Activated B cell treated with CpG ODN at 0.5 μM for 24 hours (primary cell): ENCODE data around the gene GBP4. TPM values are rescaled to one million over a fixed set of nuclear protein-coding genes. Genes with fewer than 3 reads are reported as not detected.
A peak's percentile ranks its signal among the peaks of the same experiment; 100 is the strongest.

Experiments used
- ATAC-seq: fragments of 200-7000 bp; cut with Tn5 transposase; one replicate; pipeline ENCODE4 v1.10.0; 2021; ENCODE audit warnings: low read depth, mild to moderate bottlenecking, moderate library complexity
- CTCF ChIA-PET: fragments of 350-600 bp; sonication (Branson Sonifier 250); formaldehyde crosslinking; loops from one replicate; lab custom pipeline; 2021; ENCODE audit warnings: antibody characterized with exemption; lab: Charles Lee
- POLR2A ChIA-PET: fragments of 350-600 bp; sonication (Branson Sonifier 250); formaldehyde crosslinking; loops from one replicate; lab custom pipeline; 2021; ENCODE audit warnings: antibody characterized with exemption; lab: Charles Lee
- DNase-seq: peaks from one replicate; pipeline ENCODE4 v3.0.0; 2022
- H3K27ac Mint-ChIP-seq: one replicate; pipeline ENCODE4 v1.8.0; 2020; ENCODE audit warnings: mixed read lengths
- H3K27me3 Mint-ChIP-seq: one replicate; pipeline ENCODE4 v1.8.0; 2021; ENCODE audit warnings: mixed read lengths
- H3K36me3 Mint-ChIP-seq: one replicate; pipeline ENCODE4 v1.8.0; 2021; ENCODE audit warnings: low read depth, mixed read lengths
- H3K4me1 Mint-ChIP-seq: one replicate; pipeline ENCODE4 v1.8.0; 2021; ENCODE audit warnings: mixed read lengths
- H3K4me3 Mint-ChIP-seq: one replicate; pipeline ENCODE4 v1.8.0; 2020; ENCODE audit warnings: mild to moderate bottlenecking, mixed read lengths
- H3K9me3 Mint-ChIP-seq: one replicate; pipeline ENCODE4 v1.8.0; 2020; ENCODE audit warnings: mixed read lengths
- CTCF ChIP-seq: fragments of 200-600 bp; IDR thresholded peaks from one replicate; pipeline ENCODE4 v1.8.0; 2022; ENCODE audit warnings: antibody characterized with exemption, mild to moderate bottlenecking
- intact Hi-C: fragments of 100-400 bp; cut with micrococcal nuclease; formaldehyde crosslinking; loops from one replicate; pipeline ENCODE4 v1.15.1; 2024
- total RNA-seq: library from RNA; stranded (reverse); gene quantifications from 2 replicates; pipeline ENCODE4 v1.2.3, GENCODE V29; 2022

GBP4 gene
- total RNA-seq, 1 donor from 2014 or later: 19.2 TPM

GRCh38 chr1:89213347-89213746 lies 14.6 kb upstream of the GBP4 start:
- no peaks in the 10 kb centered on the region for H3K27me3 Mint-ChIP-seq
- no peak overlapping the region for H3K4me3 Mint-ChIP-seq
- ATAC-seq (no peak), DNase-seq (no peak)
- no peaks in the 10 kb centered on the region for H3K36me3 Mint-ChIP-seq
- POLR2A ChIA-PET: interaction anchor here (1.0 kb wide), 1 partner anchor 14 kb away, joined by 3 read pairs; the partner anchor contains the start of gene GBP4
- no peak overlapping the region for H3K27ac Mint-ChIP-seq
- peaks cover 4% of the 10 kb centered on the region for H3K9me3 Mint-ChIP-seq
- no peaks in the 10 kb centered on the region for H3K4me1 Mint-ChIP-seq
- intact Hi-C loops: no loop called here
- no peak for TF ChIP-seq CTCF
- CTCF ChIA-PET: no interaction called here

- DNase-seq (no peak), ATAC-seq (no peak)
- peaks cover 3% of the 10 kb centered on the region for H3K4me1 Mint-ChIP-seq
- H3K36me3 Mint-ChIP-seq: peaks cover 2% of the 10 kb centered on the region
- peaks cover 7% of the 10 kb centered on the region for H3K9me3 Mint-ChIP-seq
- H3K27ac Mint-ChIP-seq: no peak overlapping the region
- no peak for TF ChIP-seq CTCF
- ChIA-PET POLR2A (interaction anchor here (0.7 kb wide), 1 partner anchor 146 kb away, joined by 3 read pairs; no protein-coding TSS in a partner anchor), CTCF (no interaction called here)
- no peaks in the 10 kb centered on the region for H3K27me3 Mint-ChIP-seq
- H3K4me3 Mint-ChIP-seq: no peak overlapping the region
- intact Hi-C loops: no loop called here
Observed at GRCh38 chr1:89211035-89211634, 12.4 kb upstream of the GBP4 start.

GRCh38 chr1:89206373-89206772 lies 7.6 kb upstream of the GBP4 start:
- no peak for TF ChIP-seq CTCF
- Mint-ChIP-seq H3K27ac (peak overlapping the region; percentile 36), H3K4me1 (peaks cover 22% of the 10 kb centered on the region), H3K9me3 (peaks cover 15% of the 10 kb centered on the region), H3K27me3 (no peaks in the 10 kb centered on the region), H3K4me3 (peak overlapping the region; percentile 6), H3K36me3 (peaks cover 6% of the 10 kb centered on the region)
- ATAC-seq (peak; percentile 37), DNase-seq (no peak)
- POLR2A ChIA-PET: no interaction called here
- CTCF ChIA-PET: no interaction called here
- intact Hi-C loops: no loop called here

- POLR2A ChIA-PET: no interaction called here
Observed at GRCh38 chr1:89203166-89203565, 4.4 kb upstream of the GBP4 start.

More at GRCh38 chr1:89203166-89203565, 4.4 kb upstream of the GBP4 start:
- Mint-ChIP-seq H3K27me3 (no peaks in the 10 kb centered on the region), H3K27ac (peak overlapping the region; percentile 7), H3K4me1 (peaks cover 50% of the 10 kb centered on the region), H3K9me3 (peaks cover 15% of the 10 kb centered on the region), H3K36me3 (peaks cover 14% of the 10 kb centered on the region), H3K4me3 (no peak overlapping the region)
- DNase-seq: no peak
- CTCF ChIA-PET: interaction anchor here (1.1 to 1.5 kb wide), 2 partner anchors 77 to 117 kb away, joined by 3 read pairs; no protein-coding TSS in a partner anchor
- no peak for TF ChIP-seq CTCF
- intact Hi-C loops: no loop called here
- no peak for ATAC-seq
